GM23248 (cell line): ENCODE data around the gene IL20RA.

Experiments used
- EZH2 ChIP-seq: fragments of 200-600 bp; sonication (generic); IDR thresholded peaks from 2 replicates; pipeline ENCODE4 v1.6.1; 2018; ENCODE audit warnings: antibody characterized with exemption, mild to moderate bottlenecking; ENCODE audit not compliant: insufficient read depth, poor library complexity, severe bottlenecking
- EZH2phosphoT487 ChIP-seq: fragments of 200-600 bp; sonication (generic); IDR thresholded peaks from 2 replicates; pipeline ENCODE4 v1.6.1; 2018; ENCODE audit warnings: antibody characterized with exemption, moderate library complexity, mild to moderate bottlenecking, low read depth; ENCODE audit not compliant: insufficient read depth

GRCh38 chr6:136991646-136992045 lies 53.1 kb downstream of the IL20RA start:
- TF ChIP-seq EZH2: no peak
- no peak for TF ChIP-seq EZH2phosphoT487
